Measurements from ENCODE around the gene LLGL2.

- TF ChIP-seq POLR2A (IDR thresholded peaks at IDR 0.05) = no peak
- TF ChIP-seq, protein P1, sequence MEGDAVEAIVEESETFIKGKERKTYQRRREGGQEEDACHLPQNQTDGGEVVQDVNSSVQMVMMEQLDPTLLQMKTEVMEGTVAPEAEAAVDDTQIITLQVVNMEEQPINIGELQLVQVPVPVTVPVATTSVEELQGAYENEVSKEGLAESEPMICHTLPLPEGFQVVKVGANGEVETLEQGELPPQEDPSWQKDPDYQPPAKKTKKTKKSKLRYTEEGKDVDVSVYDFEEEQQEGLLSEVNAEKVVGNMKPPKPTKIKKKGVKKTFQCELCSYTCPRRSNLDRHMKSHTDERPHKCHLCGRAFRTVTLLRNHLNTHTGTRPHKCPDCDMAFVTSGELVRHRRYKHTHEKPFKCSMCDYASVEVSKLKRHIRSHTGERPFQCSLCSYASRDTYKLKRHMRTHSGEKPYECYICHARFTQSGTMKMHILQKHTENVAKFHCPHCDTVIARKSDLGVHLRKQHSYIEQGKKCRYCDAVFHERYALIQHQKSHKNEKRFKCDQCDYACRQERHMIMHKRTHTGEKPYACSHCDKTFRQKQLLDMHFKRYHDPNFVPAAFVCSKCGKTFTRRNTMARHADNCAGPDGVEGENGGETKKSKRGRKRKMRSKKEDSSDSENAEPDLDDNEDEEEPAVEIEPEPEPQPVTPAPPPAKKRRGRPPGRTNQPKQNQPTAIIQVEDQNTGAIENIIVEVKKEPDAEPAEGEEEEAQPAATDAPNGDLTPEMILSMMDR (IDR thresholded peaks at IDR 0.05) = no peak
Measured at GRCh38 chr17:75572713-75573539, 47.4 kb downstream of the LLGL2 start.

Measured in vagina (tissue), 2 donors.